ENCODE data around the gene EME2.

Gene EME2

GRCh38 chr16:1758923-1759322 lies 13.7 kb upstream of the EME2 start:
- no peak for TF ChIP-seq CTCF (IDR thresholded peaks at IDR 0.05; ENCODE audit: insufficient read depth, low read length, missing control alignments)
- ChIA-PET POLR2A (no interaction called here), CTCF (interaction anchor here (1.1 to 1.9 kb wide), 2 partner anchors 35 to 53 kb away, joined by 4 to 6 read pairs; partner anchors contain the start of gene MAPK8IP3)
- no peak for DNase-seq (ENCODE audit: low read depth, low spot score)
- no peak overlapping the region for H3K4me3 ChIP-seq (ENCODE audit: low read depth, low read length)

- H3K4me3 ChIP-seq (ENCODE audit: low read depth, low read length), result no peak overlapping the region
- ChIA-PET CTCF (interaction anchor here (1.9 kb wide), 1 partner anchor 36 kb away, joined by 6 read pairs; no protein-coding TSS in a partner anchor), POLR2A (no interaction called here)
- TF ChIP-seq CTCF (IDR thresholded peaks at IDR 0.05; ENCODE audit: insufficient read depth, low read length, missing control alignments), result no peak
- DNase-seq (ENCODE audit: low read depth, low spot score), result no peak
Observed at GRCh38 chr16:1759511-1759910, 13.1 kb upstream of the EME2 start.

DNA sequence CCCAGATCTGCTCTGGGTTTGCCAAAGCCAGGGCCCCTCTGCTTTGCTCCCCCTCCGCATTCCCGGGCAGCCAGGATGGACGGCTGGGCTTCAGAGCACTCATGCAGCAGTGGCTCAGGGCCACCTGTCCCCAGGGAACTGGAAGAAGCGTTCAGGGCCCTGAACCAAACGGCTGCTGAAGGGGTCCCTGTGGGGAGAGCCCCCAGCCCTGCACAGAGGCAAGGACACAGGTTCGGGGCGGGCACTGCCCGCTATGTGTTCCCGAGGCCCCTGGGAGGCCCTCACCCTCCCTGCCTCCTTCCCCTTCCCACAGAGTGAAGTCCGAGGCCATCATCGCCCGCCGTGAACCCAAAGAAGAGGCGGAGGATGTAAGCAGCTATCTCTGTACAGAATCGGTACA lies 11.7 kb upstream of the EME2 start:
- CTCF ChIA-PET, result interaction anchor here (1.9 kb wide), 1 partner anchor 37 kb away, joined by 6 read pairs; no protein-coding TSS in a partner anchor
- no peak for DNase-seq (ENCODE audit: low read depth, low spot score)
- H3K4me3 ChIP-seq (ENCODE audit: low read depth, low read length), result no peak overlapping the region
- no peak for TF ChIP-seq CTCF (IDR thresholded peaks at IDR 0.05; ENCODE audit: insufficient read depth, low read length, missing control alignments)
- POLR2A ChIA-PET, result no interaction called here

- TF ChIP-seq CTCF (IDR thresholded peaks at IDR 0.05; ENCODE audit: insufficient read depth, low read length, missing control alignments), result no peak
- H3K4me3 ChIP-seq (ENCODE audit: low read depth, low read length), result no peak overlapping the region
- CTCF ChIA-PET, result no interaction called here
- no peak for DNase-seq (ENCODE audit: low read depth, low spot score)
- POLR2A ChIA-PET, result no interaction called here
Observed at GRCh38 chr16:1761751-1762150, 10.9 kb upstream of the EME2 start.

GRCh38 chr16:1762196-1762878 lies 10.3 kb upstream of the EME2 start:
- no peak for TF ChIP-seq CTCF (IDR thresholded peaks at IDR 0.05; ENCODE audit: insufficient read depth, low read length, missing control alignments)
- ChIA-PET POLR2A (no interaction called here), CTCF (no interaction called here)
- no peak overlapping the region for H3K4me3 ChIP-seq (ENCODE audit: low read depth, low read length)
- DNase-seq (ENCODE audit: low read depth, low spot score), result no peak

- CTCF ChIA-PET, result interaction anchor here (1.4 kb wide), 1 partner anchor 12 kb away, joined by 3 read pairs; no protein-coding TSS in a partner anchor
- POLR2A ChIA-PET, result no interaction called here
- no peak for DNase-seq (ENCODE audit: low read depth, low spot score)
- H3K4me3 ChIP-seq (ENCODE audit: low read depth, low read length), result no peak overlapping the region
- TF ChIP-seq CTCF (IDR thresholded peaks at IDR 0.05; ENCODE audit: insufficient read depth, low read length, missing control alignments), result no peak
Observed at GRCh38 chr16:1762879-1763520, 9.6 kb upstream of the EME2 start.

All from AG04449 (cell line).